Kidney tubule cell (primary cell): ENCODE data around the gene PRRC2A.

Experiments used
- DNase-seq: peaks from one replicate; pipeline ENCODE4 v3.0.0-alpha.2; 2018; ENCODE audit warnings: low spot score

PRRC2A gene

DNA sequence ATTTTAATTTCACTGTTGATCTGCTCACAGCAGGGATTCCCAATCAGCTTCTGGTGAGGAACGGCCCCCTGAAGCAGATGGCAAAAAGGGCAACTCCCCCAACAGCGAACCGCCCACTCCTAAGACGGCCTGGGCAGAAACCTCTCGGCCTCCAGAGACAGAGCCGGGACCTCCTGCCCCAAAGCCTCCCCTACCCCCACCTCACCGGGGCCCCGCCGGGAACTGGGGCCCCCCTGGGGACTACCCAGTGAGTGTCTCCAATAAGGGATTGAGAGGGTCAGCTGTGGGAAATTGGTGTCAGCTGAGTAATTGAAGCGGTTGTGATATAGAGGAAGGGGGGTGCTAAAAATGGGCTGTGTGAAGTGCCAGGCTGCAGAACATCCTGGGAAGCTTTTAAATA lies 6.4 kb downstream of the PRRC2A start:
- no peak for DNase-seq

DNA sequence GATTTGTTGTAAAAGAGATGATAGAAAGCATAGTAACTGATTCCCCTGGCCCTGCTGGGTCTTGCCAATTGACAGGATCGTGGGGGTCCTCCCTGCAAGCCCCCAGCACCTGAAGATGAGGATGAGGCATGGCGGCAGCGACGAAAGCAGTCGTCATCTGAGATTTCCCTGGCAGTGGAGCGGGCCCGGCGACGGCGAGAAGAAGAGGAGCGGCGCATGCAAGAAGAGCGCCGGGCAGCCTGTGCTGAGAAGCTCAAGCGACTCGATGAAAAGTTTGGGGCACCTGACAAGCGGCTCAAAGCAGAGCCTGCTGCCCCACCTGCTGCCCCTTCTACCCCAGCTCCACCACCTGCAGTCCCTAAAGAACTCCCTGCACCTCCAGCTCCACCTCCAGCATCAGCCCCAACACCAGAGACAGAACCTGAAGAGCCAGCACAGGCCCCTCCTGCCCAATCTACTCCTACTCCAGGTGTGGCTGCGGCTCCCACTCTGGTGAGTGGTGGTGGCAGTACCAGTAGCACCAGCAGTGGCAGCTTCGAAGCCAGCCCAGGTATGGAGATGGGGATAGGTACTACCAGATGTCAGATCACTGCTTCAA lies 7.3 kb downstream of the PRRC2A start:
- DNase-seq: no peak

DNA sequence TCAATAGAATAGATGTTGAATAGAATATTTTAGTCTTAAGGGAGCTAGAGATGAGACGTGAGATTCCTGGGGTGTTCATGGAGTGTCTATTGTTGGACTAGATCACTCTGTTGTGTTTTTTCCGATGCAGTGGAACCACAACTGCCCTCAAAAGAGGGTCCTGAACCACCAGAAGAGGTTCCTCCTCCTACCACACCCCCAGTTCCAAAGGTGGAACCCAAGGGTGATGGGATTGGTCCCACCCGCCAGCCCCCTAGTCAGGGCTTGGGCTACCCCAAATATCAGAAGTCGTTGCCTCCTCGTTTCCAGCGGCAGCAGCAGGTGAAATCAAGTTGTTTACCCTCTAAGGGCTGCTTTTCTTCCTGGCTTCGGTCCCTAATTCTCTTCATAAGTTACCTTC lies 8.5 kb downstream of the PRRC2A start:
- DNase-seq: no peak

DNA sequence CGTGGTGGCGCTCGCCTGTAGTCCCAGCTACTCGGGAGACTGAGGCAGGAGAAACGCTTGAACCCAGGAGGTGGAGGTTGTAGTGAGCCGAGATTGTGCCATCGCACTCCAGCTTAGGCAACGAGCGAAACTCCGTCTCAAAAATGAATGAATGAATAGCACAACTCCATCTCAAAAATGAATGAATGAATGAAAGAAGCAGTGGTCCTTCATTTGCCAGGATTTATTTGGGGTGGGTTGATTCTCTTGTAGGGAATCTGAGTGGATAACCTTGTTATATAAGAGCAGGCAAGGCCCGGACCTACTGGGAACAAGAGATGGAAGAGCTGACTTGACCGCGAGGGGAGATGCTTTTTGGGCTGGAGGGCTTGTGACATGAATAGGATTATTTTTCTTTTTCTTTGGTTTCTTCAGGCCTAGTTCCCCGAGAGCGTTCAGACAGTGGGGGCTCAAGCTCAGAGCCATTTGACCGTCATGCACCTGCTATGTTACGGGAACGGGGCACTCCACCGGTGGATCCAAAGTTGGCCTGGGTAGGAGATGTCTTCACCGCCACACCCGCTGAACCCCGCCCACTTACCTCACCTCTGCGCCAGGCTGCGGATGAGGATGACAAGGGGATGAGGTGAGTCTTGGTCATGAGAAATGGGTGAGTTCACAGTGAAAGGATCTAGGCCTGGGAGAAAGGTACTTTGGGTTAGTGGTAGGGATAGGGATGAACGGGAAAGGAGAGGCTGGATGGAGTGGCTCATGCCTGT lies 9.8 kb downstream of the PRRC2A start:
- DNase-seq: no peak

DNA sequence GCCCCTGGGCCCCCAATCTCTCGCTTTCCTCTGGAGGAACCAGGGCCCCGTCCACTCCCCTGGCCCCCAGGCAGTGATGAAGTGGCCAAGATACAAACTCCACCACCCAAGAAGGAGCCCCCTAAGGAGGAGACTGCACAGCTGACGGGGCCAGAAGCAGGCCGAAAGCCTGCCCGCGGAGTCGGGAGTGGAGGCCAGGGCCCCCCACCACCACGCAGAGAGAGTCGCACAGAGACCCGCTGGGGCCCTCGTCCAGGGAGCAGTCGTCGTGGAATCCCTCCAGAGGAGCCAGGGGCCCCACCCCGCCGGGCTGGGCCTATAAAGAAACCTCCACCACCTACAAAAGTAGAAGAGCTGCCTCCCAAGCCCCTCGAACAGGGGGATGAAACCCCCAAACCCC lies 10.7 kb downstream of the PRRC2A start:
- no peak for DNase-seq

DNA sequence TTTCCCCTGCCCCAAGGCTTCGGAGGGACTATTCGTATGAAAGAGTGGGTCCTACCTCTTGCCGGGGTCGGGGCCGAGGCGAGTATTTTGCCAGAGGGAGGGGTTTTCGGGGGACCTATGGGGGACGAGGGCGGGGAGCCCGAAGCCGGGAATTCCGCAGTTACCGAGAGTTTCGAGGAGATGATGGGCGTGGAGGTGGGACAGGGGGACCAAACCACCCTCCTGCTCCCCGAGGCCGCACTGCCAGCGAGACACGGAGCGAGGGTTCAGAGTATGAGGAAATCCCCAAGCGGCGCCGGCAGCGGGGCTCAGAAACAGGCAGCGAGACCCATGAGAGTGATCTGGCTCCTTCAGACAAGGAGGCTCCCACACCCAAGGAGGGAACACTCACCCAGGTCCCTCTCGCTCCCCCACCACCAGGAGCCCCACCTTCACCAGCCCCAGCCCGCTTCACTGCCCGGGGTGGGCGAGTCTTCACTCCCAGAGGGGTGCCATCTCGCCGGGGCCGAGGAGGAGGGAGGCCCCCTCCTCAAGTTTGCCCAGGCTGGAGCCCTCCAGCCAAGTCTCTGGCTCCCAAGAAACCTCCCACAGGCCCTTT lies 11.3 kb downstream of the PRRC2A start:
- DNase-seq: no peak

DNA sequence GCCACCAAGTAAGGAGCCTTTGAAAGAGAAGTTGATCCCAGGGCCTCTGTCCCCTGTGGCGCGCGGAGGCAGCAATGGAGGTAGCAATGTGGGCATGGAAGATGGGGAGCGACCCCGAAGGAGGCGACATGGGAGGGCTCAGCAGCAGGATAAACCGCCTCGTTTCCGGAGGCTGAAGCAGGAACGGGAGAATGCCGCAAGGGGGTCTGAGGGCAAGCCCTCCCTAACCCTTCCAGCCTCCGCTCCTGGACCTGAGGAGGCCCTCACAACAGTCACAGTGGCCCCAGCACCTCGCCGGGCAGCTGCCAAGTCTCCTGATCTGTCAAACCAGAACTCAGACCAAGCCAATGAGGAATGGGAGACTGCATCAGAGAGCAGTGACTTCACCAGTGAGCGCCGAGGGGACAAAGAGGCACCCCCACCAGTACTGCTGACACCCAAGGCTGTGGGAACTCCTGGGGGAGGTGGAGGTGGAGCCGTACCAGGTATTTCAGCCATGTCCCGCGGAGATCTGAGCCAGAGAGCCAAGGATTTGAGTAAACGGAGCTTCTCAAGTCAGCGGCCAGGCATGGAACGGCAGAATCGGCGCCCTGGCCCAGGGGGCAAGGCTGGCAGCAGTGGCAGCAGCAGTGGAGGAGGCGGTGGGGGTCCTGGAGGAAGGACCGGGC lies 11.9 kb downstream of the PRRC2A start:
- no peak for DNase-seq

DNA sequence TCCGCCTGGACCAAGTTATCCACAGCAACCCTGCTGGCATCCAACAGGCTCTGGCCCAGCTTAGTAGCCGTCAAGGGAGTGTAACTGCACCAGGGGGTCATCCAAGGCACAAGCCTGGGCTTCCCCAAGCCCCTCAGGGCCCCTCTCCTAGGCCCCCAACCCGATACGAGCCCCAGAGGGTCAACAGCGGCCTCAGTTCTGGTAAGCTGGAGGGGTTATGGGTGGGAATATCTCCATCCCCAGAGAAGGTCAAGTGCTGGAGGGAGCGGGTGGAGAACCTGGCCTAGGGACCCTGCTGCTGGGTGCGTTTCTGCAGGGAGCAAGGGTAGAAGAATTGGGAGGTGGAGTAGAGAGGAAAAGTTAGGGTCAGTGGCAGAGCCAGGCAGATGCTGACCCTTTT lies 12.9 kb downstream of the PRRC2A start:
- DNase-seq: no peak

DNA sequence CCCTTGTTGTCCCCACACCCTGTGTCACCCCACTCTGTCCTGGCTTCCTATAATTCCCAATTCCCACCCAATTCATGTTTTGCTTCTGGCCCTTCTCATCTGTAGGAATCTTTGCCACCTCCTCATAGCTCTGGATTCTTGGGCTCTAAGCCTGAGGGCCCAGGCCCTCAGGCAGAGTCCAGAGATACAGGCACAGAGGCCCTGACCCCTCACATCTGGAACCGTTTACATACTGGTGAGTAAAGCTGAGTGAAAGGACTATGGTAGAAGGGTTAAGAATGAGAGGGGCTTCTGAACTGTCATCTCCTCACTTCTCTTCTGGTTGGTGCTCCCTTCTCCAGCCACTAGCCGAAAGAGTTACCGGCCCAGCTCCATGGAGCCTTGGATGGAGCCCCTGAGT lies 13.6 kb downstream of the PRRC2A start:
- no peak for DNase-seq

DNA sequence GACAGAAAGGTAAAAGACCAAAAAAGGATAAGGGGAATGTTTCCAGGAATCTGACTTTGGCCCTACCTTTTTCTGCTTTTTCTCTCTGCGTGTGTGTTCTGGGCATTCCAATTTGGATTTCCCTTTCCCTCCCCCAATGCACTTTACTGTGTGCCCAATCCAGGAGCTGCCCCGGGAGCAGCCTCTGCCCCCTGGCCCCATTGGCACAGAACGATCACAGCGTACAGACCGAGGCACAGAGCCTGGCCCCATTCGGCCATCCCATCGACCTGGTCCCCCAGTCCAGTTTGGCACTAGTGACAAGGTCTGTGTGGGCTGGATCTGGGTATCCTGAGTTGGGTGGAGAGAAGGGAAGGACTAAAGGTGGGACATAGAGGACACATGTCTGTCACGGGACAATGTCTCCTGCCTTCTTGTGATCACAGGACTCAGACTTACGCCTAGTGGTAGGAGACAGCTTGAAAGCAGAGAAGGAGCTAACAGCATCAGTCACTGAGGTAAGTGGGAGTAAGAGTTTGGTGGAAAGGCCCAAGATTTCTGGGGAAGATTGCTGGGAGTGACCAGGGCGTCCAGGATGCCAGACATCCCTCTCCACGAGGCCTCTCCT lies 14.6 kb downstream of the PRRC2A start:
- no peak for DNase-seq

DNA sequence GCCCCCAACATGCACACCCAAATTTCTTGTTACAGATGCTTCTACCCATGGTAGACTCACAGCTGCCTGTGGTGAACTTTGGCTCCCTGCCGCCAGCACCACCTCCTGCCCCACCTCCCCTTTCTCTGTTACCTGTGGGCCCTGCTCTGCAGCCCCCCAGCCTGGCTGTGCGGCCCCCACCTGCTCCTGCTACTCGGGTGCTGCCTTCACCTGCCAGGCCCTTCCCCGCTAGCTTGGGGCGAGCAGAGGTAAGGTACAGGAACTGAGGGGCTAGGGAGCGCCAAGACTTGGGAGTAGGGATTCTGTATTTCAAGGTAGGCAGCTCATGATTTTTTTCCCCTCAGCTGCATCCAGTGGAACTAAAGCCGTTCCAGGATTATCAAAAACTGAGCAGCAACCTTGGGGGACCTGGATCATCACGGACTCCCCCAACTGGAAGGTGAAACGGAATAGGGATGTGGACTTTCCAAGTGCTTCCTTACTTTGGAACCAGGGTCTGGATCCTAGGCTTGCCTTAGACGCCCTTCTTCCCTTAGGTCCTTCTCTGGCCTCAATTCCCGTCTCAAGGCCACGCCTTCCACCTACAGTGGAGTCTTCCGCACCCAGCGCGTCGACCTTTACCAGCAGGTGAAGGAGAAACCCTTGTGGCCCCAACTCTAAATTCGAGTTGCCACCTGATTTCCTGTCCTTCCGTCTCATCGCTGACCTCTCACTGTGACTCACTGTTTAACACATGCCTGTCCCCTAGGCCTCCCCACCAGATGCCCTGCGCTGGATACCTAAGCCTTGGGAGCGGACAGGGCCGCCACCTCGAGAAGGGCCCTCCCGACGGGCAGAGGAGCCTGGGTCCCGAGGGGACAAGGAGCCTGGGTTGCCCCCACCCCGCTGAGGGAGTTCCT lies 16.4 kb downstream of the PRRC2A start:
- no peak for DNase-seq

DNA sequence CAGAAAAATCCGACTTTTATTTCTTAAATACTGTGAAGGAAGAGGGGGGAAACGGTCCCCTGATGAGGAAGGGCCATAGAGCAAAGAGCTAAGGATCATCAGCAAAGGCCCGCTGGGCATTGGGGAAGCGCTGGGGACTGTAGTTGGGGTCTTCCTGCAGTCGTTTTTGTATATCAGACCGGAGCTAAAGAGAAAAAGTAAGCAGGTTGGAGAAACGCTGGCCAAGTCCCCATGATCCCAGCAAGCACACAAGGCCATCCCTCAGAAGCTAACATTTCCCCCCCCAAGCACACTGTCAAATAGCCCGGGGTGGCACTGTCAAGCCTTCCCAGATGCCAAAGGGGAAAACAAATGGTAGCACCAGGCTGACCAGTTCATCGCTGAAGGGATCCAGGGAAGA lies 18.5 kb downstream of the PRRC2A start:
- DNase-seq: no peak

DNA sequence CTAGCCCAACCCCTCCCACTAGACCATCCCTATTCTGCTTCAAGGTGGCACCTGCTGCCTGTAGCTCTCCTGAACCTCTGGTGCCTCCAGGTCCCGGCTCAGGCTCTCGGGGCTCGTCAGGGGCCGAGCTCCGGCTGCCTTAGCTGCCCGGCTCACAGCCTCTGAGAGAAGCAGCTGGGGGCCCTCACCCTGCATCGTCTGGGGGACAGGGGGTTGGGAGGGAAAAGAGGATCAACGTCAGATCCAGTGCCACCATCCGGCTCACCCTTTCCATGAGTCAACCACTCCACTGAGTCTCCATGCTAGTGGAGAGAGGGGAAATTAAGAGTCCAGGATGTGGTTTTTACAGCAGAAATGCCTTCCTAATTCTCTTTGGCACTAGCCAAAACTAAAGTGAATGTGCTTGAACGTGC lies 18.9 kb downstream of the PRRC2A start:
- DNase-seq: no peak

DNA sequence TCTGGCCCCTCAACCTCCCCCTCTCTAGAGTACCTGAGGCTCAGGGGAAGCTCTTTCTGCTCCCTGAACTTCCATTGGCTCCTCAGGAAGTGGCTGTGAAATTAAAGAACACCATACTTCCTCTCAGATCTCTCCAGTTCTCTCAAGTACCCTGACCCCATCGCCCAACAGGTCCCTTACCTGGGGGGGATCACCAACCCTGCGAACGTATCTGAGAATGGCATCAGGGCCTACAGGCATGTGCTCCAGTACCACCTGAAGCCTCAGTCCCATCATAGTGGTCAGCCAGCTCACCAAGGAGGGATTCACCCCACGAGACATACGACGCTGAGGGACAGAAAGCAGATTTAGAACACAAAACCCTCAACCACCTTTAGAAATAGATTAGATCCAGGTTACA lies 20.1 kb downstream of the PRRC2A start:
- DNase-seq: no peak

DNA sequence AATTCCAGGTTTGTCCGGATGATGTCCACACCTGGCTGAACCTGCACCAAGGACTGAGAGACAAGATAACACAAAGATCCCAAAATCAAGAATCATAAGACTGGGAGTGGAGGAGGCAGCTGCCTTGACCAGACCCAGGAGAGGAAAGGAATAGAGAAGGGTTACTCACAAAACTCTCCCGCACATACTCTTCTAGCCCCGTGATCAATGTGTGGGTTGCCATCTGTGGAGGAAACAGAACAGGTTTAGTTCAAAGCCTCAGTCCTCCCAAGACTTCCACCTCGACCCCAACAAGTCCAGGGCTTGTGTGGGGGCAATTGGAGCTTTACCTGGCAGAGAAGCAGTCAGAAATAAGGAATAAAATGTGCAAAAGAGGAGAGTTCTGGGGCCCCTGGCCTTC lies 20.9 kb downstream of the PRRC2A start:
- no peak for DNase-seq

DNA sequence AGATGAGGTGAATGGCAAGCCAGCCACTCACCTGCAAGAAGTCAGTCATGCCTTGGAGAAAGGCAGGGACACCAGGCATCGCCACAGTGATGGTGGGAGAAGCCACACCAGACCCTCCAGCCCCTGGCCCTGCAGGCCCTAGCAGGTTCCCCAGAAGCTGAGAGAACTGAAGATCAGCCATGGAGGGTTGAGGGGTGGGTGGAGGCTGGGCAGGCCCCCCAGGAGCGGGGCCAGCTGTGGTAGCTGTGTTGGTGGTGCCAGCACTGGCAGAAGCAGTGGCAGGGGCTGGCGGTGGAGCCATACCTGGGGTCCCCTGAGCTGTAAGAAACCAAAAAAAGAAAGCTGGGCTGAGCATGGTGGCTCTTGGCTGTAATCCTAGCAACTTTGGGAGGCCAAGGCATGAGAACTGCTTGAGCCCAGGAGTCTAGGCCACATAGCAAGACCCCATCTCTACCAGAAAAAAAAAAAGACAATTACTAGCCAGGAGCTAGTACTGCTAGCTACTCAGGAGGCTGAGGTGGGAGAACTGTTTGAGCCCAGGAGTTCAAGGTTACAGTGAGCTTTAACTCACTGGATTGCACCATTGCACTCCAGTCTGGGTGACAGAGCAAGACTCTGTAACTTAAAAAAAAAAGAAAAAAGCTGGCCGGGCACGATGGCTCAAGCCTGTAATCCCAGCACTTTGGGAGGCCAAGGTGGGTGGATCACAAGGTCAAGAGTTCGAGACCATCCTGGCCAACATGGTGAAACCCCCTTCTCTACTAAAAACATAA lies 22.5 kb downstream of the PRRC2A start:
- no peak for DNase-seq

DNA sequence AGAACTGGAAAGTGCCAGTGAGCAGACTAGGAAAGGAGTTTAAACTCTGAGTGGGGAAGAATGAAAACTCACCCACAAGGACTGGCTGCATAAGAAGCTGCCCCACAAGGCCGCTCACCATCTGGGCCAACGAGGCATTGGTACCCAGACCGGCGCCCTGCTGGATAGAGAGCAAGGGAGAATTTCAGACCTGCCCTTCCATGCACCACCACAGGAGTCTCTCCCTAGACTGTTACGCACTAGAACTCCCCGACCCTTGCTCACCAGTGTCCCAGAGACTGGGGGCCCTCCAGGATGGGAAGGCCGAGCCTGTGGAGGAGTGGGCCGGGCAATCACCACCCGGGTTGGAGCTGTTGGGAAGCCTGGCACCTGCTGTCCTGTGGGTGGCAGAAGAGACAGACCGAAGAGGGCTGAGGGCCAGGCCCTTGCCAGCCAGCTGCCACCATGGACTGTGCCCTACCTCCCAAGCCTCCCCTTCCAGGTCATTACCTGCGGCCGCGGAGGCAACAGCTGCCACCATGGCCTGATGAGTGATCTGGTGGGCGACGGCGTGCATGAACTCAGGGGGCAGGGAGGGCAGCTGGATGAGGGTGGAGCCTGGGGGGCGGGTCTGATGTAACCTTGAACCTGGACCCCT lies 23.4 kb downstream of the PRRC2A start:
- DNase-seq: no peak

DNA sequence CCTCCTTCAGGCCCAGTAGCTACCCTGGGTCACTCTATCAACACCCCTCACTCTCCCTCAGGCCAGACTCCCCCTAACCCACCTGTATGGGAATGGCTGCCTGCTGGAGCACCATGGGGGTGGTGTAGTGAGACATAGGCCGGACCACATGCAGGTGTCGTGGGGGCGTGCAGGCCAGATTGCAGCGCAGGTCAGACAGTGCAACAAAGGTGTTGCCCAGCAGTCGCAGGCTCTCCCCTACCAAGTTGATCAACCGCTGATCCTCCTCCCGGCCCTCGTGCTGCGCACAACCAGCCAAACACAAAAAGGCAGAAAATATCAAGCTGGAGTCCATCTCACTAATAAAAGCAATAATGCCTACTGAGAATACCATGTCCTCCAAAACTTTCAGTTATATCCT lies 24.8 kb downstream of the PRRC2A start:
- DNase-seq: no peak

DNA sequence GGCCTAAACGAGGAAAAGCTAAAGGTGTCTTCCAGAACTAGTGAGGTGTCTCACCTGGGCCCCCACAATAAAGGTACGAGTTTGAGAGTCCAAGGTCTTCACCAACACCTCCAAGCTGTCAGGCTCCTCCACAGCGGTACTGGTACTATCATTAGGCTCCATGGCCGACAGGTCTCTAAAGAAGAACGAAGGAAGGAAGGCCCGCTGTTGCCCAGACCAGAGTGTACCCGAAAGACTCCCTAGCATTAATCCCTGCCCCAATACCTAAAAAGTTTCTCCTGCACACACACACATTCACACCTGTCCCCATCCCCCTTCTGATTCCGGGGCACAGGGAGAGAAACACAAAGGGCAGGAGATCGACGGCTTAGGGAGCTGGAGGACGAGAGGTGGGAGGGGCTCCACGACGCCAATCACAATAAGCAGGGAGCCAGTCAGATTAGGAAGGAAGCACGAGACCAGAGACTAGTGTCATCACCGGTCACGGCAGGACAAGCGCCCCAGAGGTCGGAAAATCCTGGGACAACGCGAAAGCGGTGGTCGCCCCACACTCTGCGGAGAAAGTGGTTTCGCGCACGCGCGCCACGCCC lies 31.2 kb downstream of the PRRC2A start:
- DNase-seq: peak; percentile 87
